GM12873 (cell line): ENCODE measurements around the gene FAM171A1.

Experiments used
- CTCF ChIP-seq: IDR thresholded peaks from 2 replicates; pipeline ENCODE4 v1.5.1; 2012; ENCODE audit warnings: low read depth, mild to moderate bottlenecking, moderate library complexity, low read length, control low read depth; ENCODE audit not compliant: insufficient read depth; ENCODE audit errors: missing control alignments

The FAM171A1 gene

GRCh38 chr10:15300697-15301096 is 70.4 kb downstream of the FAM171A1 start:
- no peak for TF ChIP-seq CTCF

- no peak for TF ChIP-seq CTCF
Measured at GRCh38 chr10:15300145-15300544, 70.9 kb downstream of the FAM171A1 start.

GRCh38 chr10:15296701-15297100 is 74.4 kb downstream of the FAM171A1 start:
- no peak for TF ChIP-seq CTCF

- no peak for TF ChIP-seq CTCF
Measured at GRCh38 chr10:15295537-15296325, 75.4 kb downstream of the FAM171A1 start.

- TF ChIP-seq CTCF: no peak
Measured at GRCh38 chr10:15293862-15294842, 76.9 kb downstream of the FAM171A1 start.

GRCh38 chr10:15290671-15291070 is 80.4 kb downstream of the FAM171A1 start:
- no peak for TF ChIP-seq CTCF

- no peak for TF ChIP-seq CTCF
Measured at GRCh38 chr10:15290150-15290549, 80.9 kb downstream of the FAM171A1 start.
